Astrocyte (in vitro differentiated cells and primary cell): ENCODE measurements around the gene ROCK1. TPM values are rescaled to one million over a fixed set of nuclear protein-coding genes. Genes with fewer than 3 reads are reported as not detected.

ENCODE experiments used
- DNase-seq: peaks from one replicate; pipeline ENCODE4 v3.0.0-alpha.2; 2010; ENCODE audit warnings: low read depth
- FAIRE-seq: peaks from 2 replicates; lab custom pipeline; 2011; peaks lifted over from hg19 to GRCh38; lab: Jason Lieb, UNC
- H2AFZ ChIP-seq: 2 replicates; pipeline ENCODE4 v1.6.0; 2012; ENCODE audit warnings: low read depth, low read length, inconsistent platforms
- H3K27ac ChIP-seq: 2 replicates; pipeline ENCODE4 v1.5.1; 2011; ENCODE audit warnings: low read depth, low read length, inconsistent platforms
- H3K27me3 ChIP-seq: 2 replicates; pipeline ENCODE4 v1.6.0; 2011; ENCODE audit warnings: low read length, inconsistent platforms; ENCODE audit not compliant: insufficient read depth
- H3K36me3 ChIP-seq: 2 replicates; pipeline ENCODE4 v1.5.1; 2011; ENCODE audit warnings: low read length, inconsistent platforms; ENCODE audit not compliant: insufficient read depth
- H3K4me1 ChIP-seq: 2 replicates; pipeline ENCODE4 v1.5.1; 2011; ENCODE audit warnings: low read length, inconsistent platforms; ENCODE audit not compliant: insufficient read depth
- H3K4me2 ChIP-seq: 2 replicates; pipeline ENCODE4 v1.6.0; 2012; ENCODE audit warnings: low read length, inconsistent platforms
- H3K4me3 ChIP-seq: 2 replicates; pipeline ENCODE4 v1.5.1; 2011; ENCODE audit warnings: low read depth, mild to moderate bottlenecking, low read length, inconsistent platforms; ENCODE audit not compliant: insufficient read depth
- H3K79me2 ChIP-seq: 2 replicates; pipeline ENCODE4 v1.6.0; 2012; ENCODE audit warnings: mild to moderate bottlenecking, low read length, inconsistent platforms; ENCODE audit not compliant: insufficient read depth
- H3K9ac ChIP-seq: 2 replicates; pipeline ENCODE4 v1.6.0; 2012; ENCODE audit warnings: mild to moderate bottlenecking, low read length, inconsistent platforms
- H3K9me3 ChIP-seq: 2 replicates; pipeline ENCODE4 v1.5.1; 2012; ENCODE audit warnings: low read depth, mild to moderate bottlenecking, low read length, inconsistent platforms; ENCODE audit not compliant: insufficient read depth
- H4K20me1 ChIP-seq: 2 replicates; pipeline ENCODE4 v1.6.0; 2012; ENCODE audit warnings: low read length, inconsistent platforms; ENCODE audit not compliant: insufficient read depth
- H3K27ac Mint-ChIP-seq: one replicate; pipeline ENCODE4 v1.8.0; 2021; ENCODE audit warnings: mild to moderate bottlenecking, mixed read lengths; ENCODE audit not compliant: unreplicated experiment
- H3K27me3 Mint-ChIP-seq: one replicate; pipeline ENCODE4 v1.8.0; 2021; ENCODE audit warnings: low read depth, mixed read lengths; ENCODE audit not compliant: unreplicated experiment
- H3K36me3 Mint-ChIP-seq: one replicate; pipeline ENCODE4 v1.8.0; 2021; ENCODE audit warnings: low read depth, mixed read lengths; ENCODE audit not compliant: unreplicated experiment
- H3K4me1 Mint-ChIP-seq: one replicate; pipeline ENCODE4 v1.8.0; 2021; ENCODE audit warnings: low read depth, mixed read lengths; ENCODE audit not compliant: unreplicated experiment
- H3K4me3 Mint-ChIP-seq: one replicate; pipeline ENCODE4 v1.8.0; 2021; ENCODE audit warnings: mild to moderate bottlenecking, moderate library complexity, mixed read lengths; ENCODE audit not compliant: unreplicated experiment
- H3K9me3 Mint-ChIP-seq: one replicate; pipeline ENCODE4 v1.8.0; 2021; ENCODE audit warnings: mild to moderate bottlenecking, mixed read lengths; ENCODE audit not compliant: unreplicated experiment
- CTCF ChIP-seq: IDR thresholded peaks from 2 replicates; pipeline ENCODE4 v1.5.1; 2011; ENCODE audit warnings: low read depth, mild to moderate bottlenecking, inconsistent platforms, low read length, moderate library complexity; ENCODE audit not compliant: insufficient read depth
- EZH2 ChIP-seq: IDR thresholded peaks from 2 replicates; pipeline ENCODE4 v1.6.1; 2012; ENCODE audit warnings: mild to moderate bottlenecking, low read length, inconsistent platforms; ENCODE audit not compliant: insufficient read depth
- total RNA-seq: library from RNA; stranded (reverse); gene quantifications from 2 replicates; pipeline ENCODE4 v1.2.1, GENCODE V29; 2021

Gene ROCK1
- total RNA-seq, 1 donor from 2014 or later = 57.8 TPM

- H3K9me3 Mint-ChIP-seq = no peaks in the 10 kb centered on the region
- Histone ChIP-seq H3K4me1 (no peaks in the 10 kb centered on the region), H3K9ac (no peak overlapping the region), H3K79me2 (peaks cover 34% of the 10 kb centered on the region), H3K27ac (no peak overlapping the region), H3K4me3 (no peak overlapping the region), H3K36me3 (peaks cover 3% of the 10 kb centered on the region), H4K20me1 (peaks cover 20% of the 10 kb centered on the region), H3K27me3 (no peaks in the 10 kb centered on the region), H3K9me3 (no peaks in the 10 kb centered on the region), H3K4me2 (no peak overlapping the region), H2AFZ (no peak overlapping the region)
- no peak overlapping the region for H3K4me3 Mint-ChIP-seq
- no peak overlapping the region for H3K27ac Mint-ChIP-seq
- peaks cover 4% of the 10 kb centered on the region for H3K36me3 Mint-ChIP-seq
- peaks cover 6% of the 10 kb centered on the region for H3K4me1 Mint-ChIP-seq
- no peaks in the 10 kb centered on the region for H3K27me3 Mint-ChIP-seq
- FAIRE-seq = peak; percentile 82
- TF ChIP-seq EZH2 = no peak
- no peak for TF ChIP-seq CTCF
- DNase-seq = no peak
Observed at GRCh38 chr18:21047126-21047525, 64.5 kb downstream of the ROCK1 start.

GRCh38 chr18:21040466-21040865, 71.1 kb downstream of the ROCK1 start:
- no peak overlapping the region for H3K4me3 Mint-ChIP-seq
- DNase-seq (no peak), FAIRE-seq (no peak)
- H3K4me1 ChIP-seq = no peaks in the 10 kb centered on the region
- peaks cover 5% of the 10 kb centered on the region for H4K20me1 ChIP-seq
- peaks cover 3% of the 10 kb centered on the region for H3K36me3 ChIP-seq
- H3K4me3 ChIP-seq = no peak overlapping the region
- no peaks in the 10 kb centered on the region for H3K9me3 ChIP-seq
- no peaks in the 10 kb centered on the region for H3K4me1 Mint-ChIP-seq
- TF ChIP-seq EZH2 = no peak
- TF ChIP-seq CTCF = no peak
- H2AFZ ChIP-seq = no peak overlapping the region
- H3K27me3 Mint-ChIP-seq = no peaks in the 10 kb centered on the region
- peaks cover 7% of the 10 kb centered on the region for H3K36me3 Mint-ChIP-seq
- no peak overlapping the region for H3K4me2 ChIP-seq
- no peak overlapping the region for H3K9ac ChIP-seq
- no peaks in the 10 kb centered on the region for H3K9me3 Mint-ChIP-seq
- peaks cover 2% of the 10 kb centered on the region for H3K79me2 ChIP-seq
- no peaks in the 10 kb centered on the region for H3K27me3 ChIP-seq
- no peak overlapping the region for H3K27ac ChIP-seq
- no peak overlapping the region for H3K27ac Mint-ChIP-seq

- Mint-ChIP-seq H3K36me3 (peaks cover 4% of the 10 kb centered on the region), H3K27ac (no peak overlapping the region)
- DNase-seq = no peak
Observed at GRCh38 chr18:21038201-21038600, 73.4 kb downstream of the ROCK1 start.

More at GRCh38 chr18:21038201-21038600, 73.4 kb downstream of the ROCK1 start:
- Mint-ChIP-seq H3K9me3 (no peaks in the 10 kb centered on the region), H3K27me3 (no peaks in the 10 kb centered on the region), H3K4me1 (no peaks in the 10 kb centered on the region), H3K4me3 (no peak overlapping the region)
- Histone ChIP-seq H3K4me1 (no peaks in the 10 kb centered on the region), H3K36me3 (no peaks in the 10 kb centered on the region), H4K20me1 (no peaks in the 10 kb centered on the region), H2AFZ (no peak overlapping the region), H3K79me2 (peaks cover 8% of the 10 kb centered on the region), H3K4me3 (no peak overlapping the region), H3K9me3 (no peaks in the 10 kb centered on the region), H3K9ac (no peak overlapping the region), H3K4me2 (no peak overlapping the region), H3K27ac (no peak overlapping the region), H3K27me3 (no peaks in the 10 kb centered on the region)
- no peak for FAIRE-seq
- TF ChIP-seq EZH2 = no peak
- no peak for TF ChIP-seq CTCF
